GM15510 (cell line): ENCODE data around the gene PTPRG.

Source experiments
- POLR2A ChIP-seq: IDR thresholded peaks from 3 replicates; pipeline ENCODE4 v1.6.1; 2011; ENCODE audit warnings: borderline replicate concordance; ENCODE audit not compliant: insufficient read length; ENCODE audit errors: extremely low read depth

PTPRG gene

DNA sequence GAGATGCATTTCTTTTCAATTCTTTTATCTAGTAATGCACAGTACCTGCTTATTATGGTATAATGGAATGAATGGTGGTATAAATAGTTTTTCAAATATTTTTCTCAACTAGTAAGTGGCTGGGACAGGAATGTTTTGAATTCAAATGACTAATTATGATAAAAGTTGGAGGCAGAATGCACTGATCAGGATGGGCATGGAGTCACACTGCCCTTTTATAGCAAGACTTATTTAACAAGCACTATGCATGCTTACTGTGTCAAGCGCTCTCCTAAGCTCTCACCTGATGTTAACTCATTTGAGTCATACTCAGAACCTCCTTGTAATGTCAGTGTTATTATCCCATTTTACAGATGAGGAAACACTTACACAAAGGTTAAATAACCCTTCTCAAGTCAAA is 590.2 kb downstream of the PTPRG start:
- TF ChIP-seq POLR2A = no peak

DNA sequence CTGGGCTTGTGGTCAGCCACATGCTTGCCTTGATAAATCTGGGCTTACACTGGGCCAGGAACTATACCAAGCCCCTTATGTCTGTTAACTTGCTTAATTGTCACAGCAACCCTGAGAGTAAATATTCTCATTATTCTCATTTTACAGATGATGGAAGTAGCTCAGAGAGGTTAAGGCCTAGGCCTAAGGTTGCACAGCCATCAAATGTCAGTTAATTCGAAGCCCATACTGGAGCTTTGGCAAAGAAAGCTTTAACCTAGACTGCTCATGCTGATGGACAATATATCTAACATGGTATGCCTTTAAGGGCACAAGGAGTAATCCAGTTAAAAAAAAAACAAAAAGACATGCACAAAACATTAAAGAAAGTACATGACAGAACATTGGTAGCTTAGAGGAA is 591.9 kb downstream of the PTPRG start:
- no peak for TF ChIP-seq POLR2A

- TF ChIP-seq POLR2A = no peak
These were observed 593.2 kb downstream of the PTPRG start for GRCh38 chr3:62154457-62155148.

DNA sequence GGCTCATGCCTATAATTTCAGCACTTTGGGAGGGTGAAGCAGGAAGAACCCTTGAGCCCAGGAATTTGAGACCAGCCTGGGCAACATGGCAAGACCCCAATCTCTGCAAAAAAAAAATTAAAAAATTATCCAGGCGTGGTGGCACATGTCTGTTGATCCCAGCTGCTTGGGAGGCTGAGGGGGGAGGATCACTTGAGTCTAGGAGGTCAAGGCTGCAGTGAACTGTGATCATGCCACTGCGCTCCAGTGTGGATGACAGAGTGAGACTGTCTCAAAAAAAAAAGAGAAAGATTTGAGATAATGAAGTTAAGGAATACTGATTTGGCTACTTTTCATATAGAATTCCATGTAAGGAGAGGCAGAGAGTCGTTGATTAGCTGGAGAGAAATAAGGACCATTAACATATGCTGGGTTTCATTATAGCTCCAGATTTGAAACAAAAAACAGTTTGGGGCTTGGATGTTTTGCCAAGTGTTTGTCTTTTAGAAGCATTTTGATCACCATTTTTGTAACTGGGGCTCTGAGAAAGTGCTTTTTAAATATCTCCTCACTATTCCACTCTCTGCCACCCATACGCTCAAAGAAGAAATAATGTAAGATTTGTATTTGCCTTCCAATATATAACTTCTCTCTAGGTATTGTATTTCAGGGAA is 597.8 kb downstream of the PTPRG start:
- TF ChIP-seq POLR2A = no peak

DNA sequence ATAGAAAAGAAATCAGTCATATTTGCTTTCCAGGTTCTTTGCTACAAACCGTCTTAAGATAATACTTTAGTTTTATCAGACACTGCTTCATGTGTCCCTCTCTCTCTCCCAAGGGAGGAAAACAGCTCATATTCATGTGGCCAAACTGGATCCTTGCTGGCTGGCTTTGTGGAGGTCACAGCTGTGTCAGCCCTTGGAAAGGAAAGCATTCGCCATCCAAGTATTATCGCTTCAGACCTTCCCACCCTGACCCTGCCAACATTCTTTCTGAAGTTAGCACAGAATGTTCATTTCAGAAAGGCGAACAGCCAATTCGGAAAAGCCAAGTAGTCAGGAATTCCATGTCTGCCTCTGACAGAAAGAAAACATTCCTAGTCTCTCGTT is 598.3 kb downstream of the PTPRG start:
- no peak for TF ChIP-seq POLR2A

- no peak for TF ChIP-seq POLR2A
These were observed 600.0 kb downstream of the PTPRG start for GRCh38 chr3:62161371-62161770.

- TF ChIP-seq POLR2A = no peak
These were observed 602.8 kb downstream of the PTPRG start for GRCh38 chr3:62164196-62164595.

- no peak for TF ChIP-seq POLR2A
These were observed 603.4 kb downstream of the PTPRG start for GRCh38 chr3:62164746-62165145.

GRCh38 chr3:62167566-62168262 is 606.3 kb downstream of the PTPRG start:
- no peak for TF ChIP-seq POLR2A

DNA sequence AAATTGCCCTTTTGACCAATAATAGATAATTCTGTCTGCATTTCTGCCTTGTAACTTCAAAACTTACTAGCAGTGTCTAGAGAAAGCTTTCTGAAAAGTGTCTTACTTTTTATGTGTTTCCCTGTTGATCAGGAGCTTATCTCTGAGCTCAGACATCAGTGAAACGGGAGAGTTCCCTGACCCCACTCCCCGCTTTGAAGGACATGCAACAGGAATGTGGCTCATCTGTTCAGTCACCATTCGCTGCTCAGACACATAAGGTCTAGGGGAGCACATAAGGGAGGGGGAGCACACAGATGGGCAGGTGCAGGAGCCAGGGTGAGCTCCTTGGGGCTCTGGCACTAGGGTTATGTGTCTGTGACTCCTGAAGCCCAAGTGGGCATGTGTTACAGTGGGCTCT is 607.0 kb downstream of the PTPRG start:
- TF ChIP-seq POLR2A = no peak

DNA sequence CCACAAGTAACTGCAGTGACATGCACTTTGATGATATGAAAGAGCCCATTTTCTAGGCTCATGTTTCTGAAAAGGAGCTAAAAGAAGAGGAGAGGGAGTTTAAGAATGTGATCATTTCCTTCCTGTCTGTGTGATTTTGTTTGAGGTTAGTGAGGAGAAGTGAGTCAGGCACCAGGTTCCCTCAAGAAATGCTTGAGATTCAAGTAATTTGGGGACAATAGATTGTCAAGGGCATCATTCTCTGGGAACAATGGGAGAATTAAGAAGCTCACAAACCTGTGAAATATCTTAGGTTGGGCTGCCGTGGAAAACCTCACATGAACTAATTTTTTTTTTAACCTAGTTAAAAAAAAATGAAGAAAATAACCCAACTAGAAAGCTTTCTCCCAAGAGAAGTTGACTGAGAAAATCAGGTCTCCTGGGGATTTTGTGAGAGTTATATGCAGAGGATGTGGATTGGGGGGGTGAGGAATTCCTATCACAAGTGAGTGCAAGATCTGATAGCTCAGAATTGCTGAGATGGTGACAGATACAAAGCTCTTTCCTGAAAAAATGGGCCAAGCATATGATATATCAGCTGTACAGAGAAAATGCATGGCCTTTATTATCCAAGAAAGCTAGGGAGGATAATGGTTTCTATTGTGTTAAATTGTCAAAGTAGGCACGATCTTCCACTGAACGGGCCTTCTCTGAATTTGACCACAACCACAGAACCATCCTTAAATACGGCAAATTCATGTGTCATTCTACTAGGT is 608.7 kb downstream of the PTPRG start:
- no peak for TF ChIP-seq POLR2A

DNA sequence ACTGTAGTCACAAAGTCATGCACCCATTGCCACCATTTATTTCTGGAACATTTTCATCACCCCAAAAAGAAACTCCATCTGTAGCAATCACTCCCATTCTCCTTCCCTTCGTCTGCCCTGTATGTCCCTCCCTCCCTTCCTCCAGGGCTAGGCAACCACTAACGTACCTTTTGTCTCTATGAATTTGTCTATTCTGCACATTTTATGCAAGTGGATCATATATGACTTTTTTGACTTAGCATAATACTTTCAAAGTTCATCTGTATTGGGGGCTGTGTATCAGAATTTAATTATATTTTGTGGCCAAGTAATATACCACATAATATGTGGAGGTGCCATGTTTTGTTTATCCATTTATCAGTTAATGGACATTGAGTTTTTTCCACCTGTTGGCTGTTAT is 610.4 kb downstream of the PTPRG start:
- no peak for TF ChIP-seq POLR2A

DNA sequence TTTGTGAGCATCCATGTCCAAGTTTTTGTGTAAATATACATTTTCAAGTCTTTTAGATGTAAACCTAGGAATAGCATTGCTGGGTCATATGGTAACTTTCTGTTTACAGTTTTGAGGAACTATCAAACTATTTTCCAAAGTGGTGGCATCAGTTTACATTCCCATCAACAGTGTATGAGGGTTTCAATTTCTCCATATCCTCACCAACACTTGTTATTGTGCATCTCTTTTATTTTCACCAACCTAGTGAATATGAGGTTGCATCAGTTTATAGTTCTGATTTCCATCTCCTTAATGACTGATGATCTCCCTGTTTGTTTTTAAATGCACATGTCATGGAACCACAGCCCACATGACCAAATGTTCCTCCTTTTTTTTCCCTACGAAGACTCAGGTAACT is 610.8 kb downstream of the PTPRG start:
- TF ChIP-seq POLR2A = no peak

- TF ChIP-seq POLR2A = no peak
These were observed 612.7 kb downstream of the PTPRG start for GRCh38 chr3:62173939-62174515.

GRCh38 chr3:62175161-62175560 is 613.8 kb downstream of the PTPRG start:
- no peak for TF ChIP-seq POLR2A
